Gastrocnemius medialis (tissue), 4 donors: ENCODE data around the gene MELTF. TPM values are rescaled to one million over a fixed set of nuclear protein-coding genes. Genes with fewer than 3 reads are reported as not detected.

Experiments
- ATAC-seq, 2 donors: fragments of 150-250 bp; one replicate each; pipeline ENCODE4 v1.9.1; 2016
- DNase-seq, 2 donors: peaks; one replicate each; pipeline ENCODE4 v3.0.0-alpha.2; 2019
- H3K27ac ChIP-seq, 4 donors: fragments of 200-600 bp; sonication (generic); 1 replicate in 1 of 4; 2 replicates in 3 of 4; pipeline ENCODE4 v1.5.1; 2016 to 2018; ENCODE audit warnings: mild to moderate bottlenecking in 2 of 4, moderate library complexity in 1 of 4
- H3K27me3 ChIP-seq, 3 donors: fragments of 200-600 bp; sonication (generic) in 2 of 3; 1 replicate in 1 of 3; 2 replicates in 2 of 3; pipeline versions ENCODE4 v1.5.1 to v1.6.0; 2016 to 2019; ENCODE audit warnings: mild to moderate bottlenecking in 1 of 3, moderate library complexity in 1 of 3
- H3K36me3 ChIP-seq, 2 donors: fragments of 200-600 bp; sonication (generic) in 1 of 2; one replicate each; pipeline ENCODE4 v1.5.1; 2017 to 2018
- H3K4me1 ChIP-seq, 2 donors: fragments of 200-600 bp; sonication (generic) in 1 of 2; one replicate each; pipeline ENCODE4 v1.5.1; 2016 to 2017; ENCODE audit warnings: mild to moderate bottlenecking in 2 of 2
- H3K4me3 ChIP-seq, 4 donors: fragments of 200-600 bp; sonication (generic) in 3 of 4; 1 replicate in 1 of 4; 2 replicates in 3 of 4; pipeline ENCODE4 v1.5.1; 2016 to 2019; ENCODE audit warnings: mild to moderate bottlenecking in 2 of 4
- H3K9me3 ChIP-seq, 3 donors: fragments of 200-600 bp; sonication (generic) in 2 of 3; 1 replicate in 1 of 3; 2 replicates in 2 of 3; pipeline ENCODE4 v1.5.1; 2016 to 2019
- POLR2A ChIP-seq, 2 donors: fragments of 450-650 bp; IDR thresholded peaks; one replicate each; pipeline ENCODE4 v1.6.1; 2017; ENCODE audit warnings: antibody characterized with exemption in 2 of 2, mild to moderate bottlenecking in 2 of 2, moderate library complexity in 2 of 2
- in situ Hi-C, 4 donors: fragments of 200-750 bp; cut with MboI; loops; one replicate each; pipeline versions ENCODE4 v1.15.0 to v1.8.0; 2017; ENCODE audit warnings: low sequenced_read_pairs in 4 of 4
- intact Hi-C: fragments of 100-400 bp; cut with DNase I; formaldehyde crosslinking; loops from one replicate; pipeline ENCODE4 v1.15.1; 2023; ENCODE audit warnings: low total_unique reads
- total RNA-seq, 4 donors: library from RNA; depleted of rRNA; stranded (reverse); fragments of >200 nt; gene quantifications; one replicate each; pipeline versions ENCODE4 v1.1.0 to v1.2.3, GENCODE V29; 2016
- TF ChIP-seq, protein P1 (sequence below), 5 experiments: fragments of 450-650 bp in 3 of 5; fragments of 200-600 bp in 2 of 5; sonication (generic) in 2 of 5; IDR thresholded peaks in 4 of 5; conservative IDR thresholded peaks in 1 of 5; 1 replicate in 4 of 5; 2 replicates in 1 of 5; pipeline ENCODE4 v1.5.1; 2016 to 2019; ENCODE audit warnings: antibody characterized with exemption in 5 of 5, mild to moderate bottlenecking in 3 of 5, moderate library complexity in 3 of 5

MELTF gene
- total RNA-seq, 4 donors from 2014 or later, result 0.36 to 0.64 (median 0.42) TPM; not detected in 1

DNA sequence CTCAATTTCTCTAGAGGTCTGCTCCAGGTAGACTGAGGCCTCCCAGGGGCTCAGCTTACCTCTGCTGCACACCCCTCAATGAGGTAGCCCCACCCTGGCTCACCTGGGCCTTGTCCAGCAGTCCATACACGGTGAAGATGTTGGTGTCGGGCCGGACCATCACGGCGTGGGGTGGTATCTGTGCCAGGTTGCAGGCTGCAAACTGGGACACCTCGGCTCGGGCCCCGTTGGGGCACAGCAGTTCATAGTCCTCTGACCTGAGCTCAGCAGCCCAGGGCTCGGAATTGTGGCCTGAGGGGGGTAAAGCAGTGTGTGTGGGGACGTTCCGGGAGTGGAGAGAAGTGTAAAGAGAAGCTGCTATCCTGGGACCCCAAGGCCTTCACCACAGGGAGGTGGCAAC lies 23.2 kb downstream of the MELTF start:
- no peak overlapping the region for H3K4me3 ChIP-seq
- TF ChIP-seq, protein P1, sequence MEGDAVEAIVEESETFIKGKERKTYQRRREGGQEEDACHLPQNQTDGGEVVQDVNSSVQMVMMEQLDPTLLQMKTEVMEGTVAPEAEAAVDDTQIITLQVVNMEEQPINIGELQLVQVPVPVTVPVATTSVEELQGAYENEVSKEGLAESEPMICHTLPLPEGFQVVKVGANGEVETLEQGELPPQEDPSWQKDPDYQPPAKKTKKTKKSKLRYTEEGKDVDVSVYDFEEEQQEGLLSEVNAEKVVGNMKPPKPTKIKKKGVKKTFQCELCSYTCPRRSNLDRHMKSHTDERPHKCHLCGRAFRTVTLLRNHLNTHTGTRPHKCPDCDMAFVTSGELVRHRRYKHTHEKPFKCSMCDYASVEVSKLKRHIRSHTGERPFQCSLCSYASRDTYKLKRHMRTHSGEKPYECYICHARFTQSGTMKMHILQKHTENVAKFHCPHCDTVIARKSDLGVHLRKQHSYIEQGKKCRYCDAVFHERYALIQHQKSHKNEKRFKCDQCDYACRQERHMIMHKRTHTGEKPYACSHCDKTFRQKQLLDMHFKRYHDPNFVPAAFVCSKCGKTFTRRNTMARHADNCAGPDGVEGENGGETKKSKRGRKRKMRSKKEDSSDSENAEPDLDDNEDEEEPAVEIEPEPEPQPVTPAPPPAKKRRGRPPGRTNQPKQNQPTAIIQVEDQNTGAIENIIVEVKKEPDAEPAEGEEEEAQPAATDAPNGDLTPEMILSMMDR (IDR thresholded peaks at IDR 0.05 in 4 of 5, conservative IDR thresholded peaks at IDR 0.05 in 1 of 5), result no peak
- ATAC-seq (no peak), DNase-seq (no peak)
- intact Hi-C loops, result no loop called here
- no peaks in the 10 kb centered on the region for H3K27me3 ChIP-seq
- no peaks in the 10 kb centered on the region for H3K36me3 ChIP-seq
- no peak overlapping the region for H3K27ac ChIP-seq
- in situ Hi-C loops, result loop anchor here in 3 of 4 donors (25.0 kb wide), 2 partner anchors 181 to 506 kb away; no protein-coding TSS in a partner anchor
- no peaks in the 10 kb centered on the region for H3K9me3 ChIP-seq
- H3K4me1 ChIP-seq, result peaks cover 3 to 10% of the 10 kb centered on the region in 2 donors

DNA sequence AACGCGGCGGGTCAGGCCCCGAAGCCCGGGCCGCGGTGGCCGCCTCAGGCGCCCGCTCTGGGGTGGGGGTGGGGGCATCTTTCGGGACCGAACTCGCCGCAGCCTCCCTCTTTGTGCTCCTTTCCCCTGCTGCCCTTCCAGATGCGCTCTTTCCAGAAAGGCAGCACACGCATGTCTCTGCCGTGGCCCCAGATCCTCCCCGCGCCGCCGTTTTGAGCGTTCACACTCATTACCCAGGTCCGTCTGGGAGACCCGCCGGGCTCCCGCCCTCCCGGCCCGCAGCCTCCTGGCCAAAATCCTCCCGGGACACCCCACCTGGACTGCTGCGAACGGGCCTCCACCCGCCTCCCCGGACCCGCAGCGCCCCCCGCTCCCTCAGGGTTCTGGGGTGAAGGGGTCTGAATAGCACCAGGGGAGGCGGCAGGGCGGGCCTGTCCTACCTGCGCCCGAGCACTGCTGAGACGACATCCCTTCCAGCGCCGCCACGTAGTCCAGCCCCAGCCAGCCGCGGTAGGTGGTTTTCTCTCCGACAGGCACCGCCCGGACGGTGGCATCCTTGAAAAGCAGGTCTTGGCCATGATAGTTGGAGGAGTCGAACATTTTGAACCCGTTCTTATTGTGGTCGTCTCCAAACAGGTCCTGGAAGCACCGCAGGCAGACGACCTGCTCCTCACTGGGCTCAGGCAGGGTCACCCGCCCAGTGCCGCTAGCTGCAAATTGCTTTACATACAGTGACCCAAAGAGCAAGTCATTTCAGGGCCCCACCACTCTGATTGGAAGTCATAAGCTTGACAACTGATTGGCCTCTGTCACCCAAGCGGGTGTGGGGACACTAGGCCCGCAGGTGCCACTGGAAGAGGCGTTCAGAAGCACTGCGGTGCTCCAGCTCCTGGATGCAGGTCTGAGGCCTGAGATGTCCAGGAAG lies 25.9 kb downstream of the MELTF start:
- Histone ChIP-seq H3K27ac (peak overlapping the region in 1 of 4 donors; percentile 29), H3K4me3 (peak overlapping the region; percentile 47 to 64 (median 52)), H3K27me3 (no peaks in the 10 kb centered on the region), H3K9me3 (no peaks in the 10 kb centered on the region), H3K36me3 (no peaks in the 10 kb centered on the region), H3K4me1 (peaks cover 3 to 10% of the 10 kb centered on the region in 2 donors)
- intact Hi-C loops, result loop anchor here (1.0 to 2.0 kb wide), 2 partner anchors 184 to 507 kb away; no protein-coding TSS in a partner anchor
- in situ Hi-C loops, result loop anchor here in 3 of 4 donors (25.0 kb wide), 2 partner anchors 184 to 509 kb away; no protein-coding TSS in a partner anchor
- TF ChIP-seq, protein P1 (IDR thresholded peaks at IDR 0.05 in 4 of 5, conservative IDR thresholded peaks at IDR 0.05 in 1 of 5), result no peak
- no peak for TF ChIP-seq POLR2A (IDR thresholded peaks at IDR 0.05)
- ATAC-seq (peak in 1 of 2 donors; percentile 12), DNase-seq (no peak)

DNA sequence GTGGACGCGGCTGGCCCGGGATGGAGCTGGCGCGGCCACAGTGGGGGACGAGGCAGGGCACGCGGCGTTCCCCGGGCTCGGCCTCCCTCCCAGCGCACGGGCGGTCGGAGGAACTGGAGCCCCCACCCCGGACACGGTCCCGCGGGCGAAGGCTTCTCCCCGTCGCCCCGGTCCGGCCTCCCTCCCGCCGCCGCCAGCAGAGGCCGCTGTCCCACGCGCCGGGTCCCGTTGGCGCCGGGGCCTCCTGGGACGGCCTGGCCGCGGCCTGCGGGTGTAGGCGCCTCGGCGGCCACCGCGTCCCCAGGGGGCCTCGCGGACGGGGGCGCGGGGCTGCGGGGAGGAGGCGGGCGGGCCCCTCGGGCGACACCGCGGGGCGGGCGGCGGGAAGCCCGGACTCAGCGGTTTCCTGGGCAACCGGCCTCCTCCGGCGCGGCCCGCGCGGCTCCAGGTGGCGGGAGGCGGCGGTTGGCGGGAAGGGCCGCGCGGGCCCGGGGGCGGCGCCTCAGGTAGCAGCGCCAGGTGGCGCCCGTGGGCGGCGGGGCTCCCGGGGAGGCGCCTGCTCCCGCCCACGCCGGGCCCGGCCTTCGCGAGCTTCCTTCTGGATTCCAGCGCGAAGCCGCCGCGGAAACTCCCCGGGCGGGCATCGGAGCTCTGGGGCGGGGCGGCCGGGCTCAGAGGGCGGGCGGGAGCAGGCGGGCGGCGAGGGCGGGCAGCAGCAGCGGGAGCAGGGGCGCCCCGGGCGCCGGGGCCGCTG lies 26.7 kb downstream of the MELTF start:
- DNase-seq, result peak; percentile 32 to 49
- Histone ChIP-seq H3K4me3 (peak overlapping the region; percentile 47 to 79 (median 57)), H3K4me1 (peaks cover 3 to 10% of the 10 kb centered on the region in 2 donors), H3K27me3 (no peaks in the 10 kb centered on the region), H3K27ac (peak overlapping the region; percentile 29 to 64 (median 52)), H3K9me3 (no peaks in the 10 kb centered on the region), H3K36me3 (no peaks in the 10 kb centered on the region)
- in situ Hi-C loops, result loop anchor here in 3 of 4 donors (25.0 kb wide), 2 partner anchors 184 to 509 kb away; no protein-coding TSS in a partner anchor
- intact Hi-C loops, result loop anchor here (1.0 to 2.0 kb wide), 3 partner anchors 28 to 508 kb away; no protein-coding TSS in a partner anchor
- ATAC-seq, result peak; percentile 89 to 92
- TF ChIP-seq POLR2A (IDR thresholded peaks at IDR 0.05), result no peak
- TF ChIP-seq, protein P1 (IDR thresholded peaks at IDR 0.05 in 4 of 5, conservative IDR thresholded peaks at IDR 0.05 in 1 of 5), result peak; percentile 58 to 93 (median 86)

DNA sequence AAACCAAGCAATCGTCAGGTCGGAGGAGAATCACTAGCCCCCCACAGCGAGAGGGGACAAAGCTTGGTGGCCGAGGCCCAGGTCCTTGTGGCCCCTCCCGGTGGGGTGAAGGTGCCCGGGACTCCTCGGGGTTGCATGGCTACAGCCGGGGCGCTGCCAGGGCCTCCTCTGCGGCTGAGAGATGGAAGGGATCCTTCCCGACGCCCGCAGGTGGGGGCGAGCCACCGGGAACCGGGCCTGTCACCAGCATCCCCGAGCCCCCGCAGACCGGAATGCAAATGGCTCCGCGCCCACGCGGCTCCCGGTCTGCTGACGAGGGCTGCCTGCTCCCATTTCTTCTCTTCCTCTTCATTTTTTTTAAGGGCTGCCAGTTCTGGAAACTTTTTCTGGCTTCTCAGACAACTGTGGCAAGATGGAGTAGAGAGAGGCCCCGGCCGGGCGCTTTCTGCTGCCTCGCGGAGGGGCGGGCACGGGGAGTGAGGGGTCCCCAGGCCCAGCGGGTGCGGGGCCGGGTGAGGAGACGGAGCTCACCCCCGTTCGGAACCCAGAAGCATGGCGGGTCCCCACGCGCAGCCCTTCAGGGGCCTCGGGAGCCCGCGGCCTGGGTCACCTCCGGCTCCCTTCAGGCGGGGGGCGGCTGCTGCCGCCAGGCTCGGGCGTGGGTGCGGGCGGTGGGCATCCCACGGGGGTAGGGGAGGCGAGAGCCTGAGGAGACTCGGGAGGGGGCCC lies 27.5 kb downstream of the MELTF start:
- ATAC-seq, result peak in 1 of 2 donors; percentile 18
- intact Hi-C loops, result loop anchor here (1.0 to 2.0 kb wide), 2 partner anchors 29 to 509 kb away; no protein-coding TSS in a partner anchor

More for the DNA sequence above, 27.5 kb downstream of the MELTF start:
- in situ Hi-C loops, result loop anchor here in 3 of 4 donors (25.0 kb wide), 2 partner anchors 185 to 510 kb away; no protein-coding TSS in a partner anchor
- TF ChIP-seq POLR2A (IDR thresholded peaks at IDR 0.05), result no peak
- TF ChIP-seq, protein P1 (IDR thresholded peaks at IDR 0.05 in 4 of 5, conservative IDR thresholded peaks at IDR 0.05 in 1 of 5), result no peak
- DNase-seq, result no peak
- Histone ChIP-seq H3K36me3 (no peaks in the 10 kb centered on the region), H3K9me3 (no peaks in the 10 kb centered on the region), H3K27me3 (no peaks in the 10 kb centered on the region), H3K4me1 (peaks cover 7 to 13% of the 10 kb centered on the region in 2 donors), H3K27ac (peak overlapping the region; percentile 29 to 64 (median 52)), H3K4me3 (peak overlapping the region; percentile 47 to 79 (median 57))
